ENCODE results near the gene INAFM2.
A peak's percentile ranks its signal among the peaks of the same experiment; 100 is the strongest.

INAFM2 gene

DNA sequence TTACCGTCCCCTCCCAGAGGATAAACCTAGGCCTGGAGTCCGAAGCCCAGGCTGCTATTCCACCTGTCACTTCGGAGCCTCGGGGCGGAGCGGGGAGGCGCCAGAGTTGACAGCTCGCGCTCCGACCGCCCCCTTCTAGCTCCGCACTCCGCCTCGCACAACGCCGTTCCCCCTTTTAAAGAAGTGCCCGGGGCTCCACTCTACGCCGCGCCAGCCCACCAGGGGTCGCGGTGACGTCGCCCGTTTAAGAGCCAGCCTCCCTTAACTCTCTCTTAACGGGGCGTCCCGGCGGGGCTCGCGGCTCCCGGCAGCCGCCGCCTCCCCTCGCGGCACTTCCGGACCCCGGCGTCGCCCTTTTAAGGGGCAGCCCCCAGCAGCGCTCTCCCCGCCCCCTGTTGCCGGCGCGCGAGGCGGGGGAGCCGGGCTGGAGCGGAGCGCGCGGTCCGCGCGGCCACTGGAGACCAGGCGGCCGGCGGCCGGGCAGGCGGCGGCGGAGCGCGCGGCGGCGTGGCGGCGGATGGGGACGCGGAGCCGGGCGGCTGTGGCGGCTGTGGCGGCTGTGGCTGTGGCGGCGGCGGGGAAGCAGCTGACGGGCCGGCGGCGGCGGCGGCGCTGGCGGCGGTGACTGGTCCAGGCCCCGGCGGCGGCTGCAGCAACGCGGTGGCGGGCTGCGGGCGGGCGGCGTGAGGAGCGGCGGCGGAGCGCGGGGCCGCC lies at the start of gene INAFM2:
Gene INAFM2, plus strand, starts transcription at position 454 of the 714 bp plus-strand sequence. CDS start 364 bp downstream, outside the sequence.
- DNase-seq: peak; percentile 83

DNA sequence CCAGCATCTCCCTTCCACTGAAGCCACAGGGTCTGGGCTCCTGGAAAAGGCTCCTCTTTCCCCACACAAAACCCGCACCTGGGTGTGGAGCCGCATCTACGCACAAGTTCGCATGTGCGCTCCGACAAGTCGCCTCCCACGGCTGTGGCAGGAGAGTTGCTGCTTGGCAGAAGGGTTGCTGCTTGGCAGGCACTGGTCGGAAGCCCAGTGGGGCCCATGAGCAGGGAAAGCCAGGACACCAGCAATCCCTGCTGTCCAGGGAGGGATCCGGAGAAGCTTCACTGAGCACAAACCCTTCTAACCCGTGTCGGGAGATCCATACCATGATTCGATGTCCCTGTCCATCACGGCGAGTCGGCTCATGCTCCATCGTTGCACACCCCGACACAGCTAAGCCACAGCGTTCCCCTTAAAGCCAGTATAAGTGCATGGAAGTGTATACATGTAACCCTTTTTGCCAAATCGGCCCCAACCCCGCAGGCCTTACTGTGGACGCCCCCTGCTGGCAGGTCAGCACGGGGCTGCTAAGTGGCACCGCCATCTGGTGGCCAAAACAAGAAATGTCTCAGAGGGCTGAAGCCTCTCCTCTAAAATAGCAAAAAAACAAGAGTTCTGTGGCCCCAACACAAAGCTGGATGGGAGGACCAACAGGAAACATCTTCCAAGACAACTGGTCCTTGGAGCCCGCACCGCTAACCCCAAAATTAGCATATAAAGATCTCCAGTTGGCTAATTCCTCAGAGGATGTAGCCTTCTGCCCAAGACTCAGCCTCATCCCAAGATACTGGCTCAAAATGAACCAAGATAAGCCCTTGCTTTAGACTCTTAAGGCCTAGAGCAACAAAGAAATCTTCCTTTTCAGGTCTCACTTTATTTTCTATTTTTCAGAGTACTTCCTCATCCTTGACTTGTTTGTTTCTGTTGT lies 48.9 kb upstream of the INAFM2 start:
- peak; percentile 86 for DNase-seq

DNA sequence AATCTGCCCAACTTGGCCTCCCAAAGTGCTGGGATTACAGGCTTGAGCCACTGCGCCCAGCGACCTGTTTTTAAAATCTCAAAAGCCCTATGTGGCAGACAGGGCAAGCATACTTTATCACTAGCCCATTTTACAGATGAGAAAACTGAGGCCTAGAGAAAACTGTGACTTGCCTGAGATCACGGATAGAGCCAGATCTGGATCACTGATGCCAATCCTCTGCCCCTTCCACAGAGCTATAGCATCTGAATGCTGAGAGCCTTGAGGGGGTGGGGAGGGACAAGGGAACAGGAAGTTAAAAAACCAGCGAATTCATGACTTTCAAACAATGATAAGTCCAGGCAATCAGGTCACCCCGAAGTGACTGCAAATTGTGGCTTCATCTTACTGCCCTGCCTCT lies 48.0 kb upstream of the INAFM2 start:
- DNase-seq: no peak

DNA sequence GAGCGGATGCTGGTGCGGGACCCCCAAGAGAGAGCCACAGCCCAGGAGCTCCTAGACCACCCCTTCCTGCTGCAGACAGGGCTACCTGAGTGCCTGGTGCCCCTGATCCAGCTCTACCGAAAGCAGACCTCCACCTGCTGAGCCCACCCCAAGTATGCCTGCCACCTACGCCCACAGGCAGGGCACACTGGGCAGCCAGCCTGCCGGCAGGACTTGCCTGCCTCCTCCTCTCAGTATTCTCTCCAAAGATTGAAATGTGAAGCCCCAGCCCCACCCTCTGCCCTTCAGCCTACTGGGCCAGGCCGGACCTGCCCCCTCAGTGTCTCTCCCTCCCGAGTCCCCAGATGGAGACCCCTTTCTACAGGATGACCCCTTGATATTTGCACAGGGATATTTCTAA lies 47.5 kb upstream of the INAFM2 start:
- DNase-seq: no peak

DNA sequence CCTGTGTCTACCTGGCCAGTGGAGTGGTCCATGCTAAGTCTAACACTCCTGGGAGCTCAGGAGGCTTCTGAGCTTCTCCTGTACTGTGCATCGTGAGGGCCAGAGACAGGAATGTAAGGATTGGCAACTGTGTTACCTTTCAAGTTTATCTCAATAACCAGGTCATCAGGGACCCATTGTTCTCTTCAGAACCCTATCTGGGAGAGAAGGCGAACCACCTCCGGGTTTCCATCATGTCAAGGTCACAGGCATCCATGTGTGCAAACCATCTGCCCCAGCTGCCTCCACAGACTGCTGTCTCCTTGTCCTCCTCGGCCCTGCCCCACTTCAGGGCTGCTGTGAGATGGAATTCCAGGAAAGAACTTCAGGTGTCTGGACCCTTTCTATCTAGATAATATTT lies 46.6 kb upstream of the INAFM2 start:
- no peak for DNase-seq

DNA sequence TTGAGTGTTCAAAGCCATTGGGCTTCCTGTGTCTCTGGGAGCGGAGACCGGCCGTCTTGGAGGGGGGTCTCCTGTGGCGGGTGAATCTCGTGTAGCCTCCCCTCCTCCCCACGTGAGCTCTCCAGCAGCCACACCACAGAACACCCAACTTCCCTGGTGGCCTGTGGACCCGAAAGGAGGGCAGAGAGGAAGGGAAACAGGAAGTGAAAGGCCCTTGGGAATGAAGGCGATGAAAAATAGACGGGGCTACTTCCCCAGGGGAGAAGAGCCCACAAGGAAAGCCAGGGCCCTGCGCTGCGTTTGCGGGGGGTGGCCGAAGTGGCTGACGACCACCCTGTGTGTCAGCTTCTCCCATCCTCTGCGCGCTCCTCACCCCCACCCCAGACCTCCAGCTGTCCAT lies 46.0 kb upstream of the INAFM2 start:
- DNase-seq: no peak

DNA sequence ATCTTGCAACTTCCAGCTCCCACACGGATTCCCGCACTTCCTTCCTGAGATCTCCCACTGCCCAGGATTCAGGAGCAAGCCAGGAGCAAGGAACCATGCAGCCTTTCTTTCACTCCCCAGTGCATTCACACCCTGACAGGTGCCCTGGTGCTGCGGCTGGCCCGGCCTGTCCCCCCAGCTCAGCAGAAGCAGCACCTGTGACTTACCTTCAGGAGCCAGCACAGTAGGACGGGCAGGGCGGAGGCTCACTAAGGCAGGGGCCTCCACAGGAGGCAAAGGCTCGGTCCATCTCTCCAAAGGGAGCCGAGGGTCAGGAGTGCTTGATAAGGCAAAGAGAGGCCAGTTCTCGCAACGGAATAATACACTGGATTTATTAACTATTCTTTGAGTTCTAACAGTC lies 45.5 kb upstream of the INAFM2 start:
- no peak for DNase-seq

DNA sequence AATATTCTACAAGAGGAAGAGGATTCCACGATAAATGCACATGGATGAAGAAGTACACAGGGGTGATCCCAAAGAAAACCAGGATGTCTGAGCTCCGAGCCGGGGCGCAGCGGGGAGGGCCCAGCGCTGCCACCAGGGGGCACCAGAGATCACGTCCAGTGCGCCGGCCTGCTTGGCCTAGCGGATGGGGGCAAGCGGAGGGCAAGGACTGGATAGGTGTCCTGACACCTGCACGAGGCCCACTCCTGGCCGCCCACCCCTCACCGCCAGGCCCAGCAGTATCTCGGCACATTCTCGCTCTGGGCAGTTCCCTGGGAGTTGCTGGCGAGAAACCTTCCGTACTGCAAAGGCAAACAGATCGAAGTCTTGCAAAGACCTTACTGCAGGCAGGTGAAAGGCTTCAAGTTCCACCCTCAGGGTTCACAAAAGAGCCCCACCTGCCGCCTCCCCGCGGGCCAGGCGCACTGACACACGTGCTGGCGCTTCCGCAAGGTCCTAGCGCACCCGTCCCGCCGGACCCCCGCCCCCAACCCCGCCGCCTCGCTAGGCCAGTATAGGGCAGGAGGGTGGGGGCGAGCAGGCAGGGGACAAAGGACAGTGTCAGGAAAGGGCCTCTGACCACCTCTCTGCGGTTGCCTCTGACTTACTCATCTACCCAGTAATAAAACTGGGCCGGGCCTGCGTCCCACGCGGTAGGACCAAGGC lies 43.9 kb upstream of the INAFM2 start:
- DNase-seq: peak; percentile 62

DNA sequence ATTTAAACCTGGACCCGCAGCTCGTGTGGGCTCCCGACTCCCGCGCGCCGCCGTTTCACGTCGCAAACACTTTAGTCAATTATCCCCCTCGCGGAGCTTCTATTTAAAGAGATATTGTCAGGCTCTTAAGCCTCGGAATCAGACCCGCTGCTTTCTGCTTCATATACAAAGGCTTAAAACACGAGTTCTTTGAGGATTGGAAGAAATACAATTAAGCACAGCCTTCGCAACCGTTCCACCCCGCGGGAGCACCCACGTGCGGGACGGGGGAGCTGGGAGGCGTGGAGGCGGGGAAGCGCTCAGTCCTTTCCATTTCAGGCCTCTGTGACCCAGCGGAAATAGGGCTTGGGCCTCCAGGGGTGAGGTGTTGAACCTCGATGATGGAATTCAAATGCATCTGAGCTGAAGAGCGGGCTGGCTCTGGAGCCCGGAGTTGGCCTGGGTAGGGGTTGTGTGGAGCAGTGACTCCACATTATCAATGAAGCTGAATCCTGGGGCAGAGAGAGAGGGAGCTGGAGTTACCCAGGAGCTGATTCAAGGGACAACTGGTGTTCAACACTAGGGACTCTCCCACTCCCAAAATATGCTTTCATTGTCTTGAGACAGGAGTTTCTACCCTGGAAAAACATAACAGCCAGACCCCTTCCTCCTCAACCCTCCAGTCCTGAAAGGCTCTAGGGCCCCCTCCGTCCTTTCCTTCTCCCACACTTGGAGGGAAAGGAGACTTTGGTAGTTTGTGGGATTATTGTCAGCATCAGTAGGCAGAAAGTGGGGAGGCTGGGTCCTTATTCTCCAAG lies 43.0 kb upstream of the INAFM2 start:
- DNase-seq: no peak

DNA sequence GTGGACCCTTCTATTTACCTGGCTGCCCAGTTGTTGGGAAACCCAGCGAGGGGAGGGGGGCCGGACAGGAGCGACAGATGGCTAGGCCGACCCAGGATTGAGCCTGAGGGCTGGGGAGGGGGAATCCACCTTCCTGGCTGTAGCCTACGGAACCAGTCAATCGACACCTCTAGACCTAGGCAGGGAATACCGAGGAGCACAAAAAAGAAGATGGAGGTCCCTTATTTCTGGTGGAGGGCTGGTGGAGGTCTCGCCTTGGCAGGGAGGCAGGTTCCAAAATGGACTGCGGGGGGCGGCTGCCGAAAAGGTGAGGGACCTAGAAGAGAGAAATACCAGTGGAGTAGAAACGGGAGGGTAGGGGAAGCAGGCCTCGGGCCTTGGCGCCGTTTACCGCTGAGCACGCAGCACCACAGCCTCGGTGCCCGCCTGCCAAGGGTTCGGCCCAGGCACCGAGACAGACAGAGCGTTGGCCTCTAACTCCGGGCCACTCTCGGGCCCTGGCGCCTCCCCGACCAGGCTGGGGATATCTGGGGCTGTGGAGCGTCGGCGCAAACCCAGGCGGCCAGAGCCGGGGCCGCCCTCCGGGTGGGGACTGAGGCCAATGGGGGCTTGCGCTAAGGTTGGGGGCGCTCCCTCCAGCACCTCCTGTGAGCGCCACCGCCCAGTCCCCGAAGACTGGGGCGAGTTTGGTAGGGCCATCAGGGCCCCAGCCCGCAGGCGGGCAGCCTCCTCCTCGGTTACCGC lies 42.3 kb upstream of the INAFM2 start:
- no peak for DNase-seq

DNA sequence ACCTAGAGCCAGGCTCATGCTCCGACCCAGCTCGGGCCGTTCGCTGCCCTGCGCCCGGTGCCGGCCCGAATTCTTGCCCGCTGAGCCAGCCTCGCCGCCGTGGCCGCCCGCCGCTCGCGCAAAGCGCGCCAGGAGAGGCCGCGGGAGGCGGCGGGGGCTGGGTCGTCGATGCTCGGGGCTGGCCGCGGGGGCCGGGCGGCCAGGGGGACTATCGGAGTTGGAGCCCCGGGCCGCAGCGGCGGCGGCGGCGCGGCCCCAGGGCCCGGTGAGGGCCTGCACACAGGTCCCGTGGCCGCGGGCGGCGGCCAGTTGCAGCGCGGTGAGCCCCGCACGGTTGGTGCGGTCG lies 41.7 kb upstream of the INAFM2 start:
- no peak for DNase-seq

DNA sequence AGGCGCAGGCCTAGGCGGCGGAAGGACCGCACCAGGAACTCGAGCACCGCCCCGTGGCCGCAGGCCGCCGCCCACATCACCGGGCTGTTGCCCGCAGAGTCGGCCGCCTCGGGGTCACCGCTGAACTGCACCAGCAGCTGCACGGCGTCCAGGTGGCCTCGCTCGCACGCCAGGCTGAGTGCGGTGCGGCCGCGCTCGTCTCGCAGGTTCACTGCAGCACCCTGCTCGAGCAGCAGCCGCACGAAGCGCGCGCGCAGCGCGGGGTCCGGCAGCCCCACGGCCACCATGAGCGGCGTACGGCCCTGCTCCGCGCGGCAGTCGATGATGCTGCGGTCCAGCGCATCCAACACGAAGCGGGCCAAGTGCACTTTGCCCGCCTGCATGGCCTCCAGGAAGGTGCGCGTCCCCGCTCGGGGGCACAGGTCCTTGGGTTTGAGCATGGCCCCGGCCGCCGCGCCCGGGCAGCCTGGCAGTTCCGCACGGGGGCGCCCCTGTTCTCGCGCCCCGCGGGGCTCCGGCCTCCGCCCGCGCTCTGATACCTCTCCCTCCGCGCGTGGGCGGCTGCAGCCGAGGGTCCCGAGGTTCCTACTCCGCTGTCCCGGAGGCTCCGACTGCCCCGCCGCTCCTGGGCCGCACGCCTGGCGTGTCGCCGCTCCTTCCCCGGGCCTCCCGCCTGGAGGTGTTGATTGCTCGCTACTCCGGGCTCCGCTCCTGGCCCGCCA lies 41.2 kb upstream of the INAFM2 start:
- no peak for DNase-seq

DNA sequence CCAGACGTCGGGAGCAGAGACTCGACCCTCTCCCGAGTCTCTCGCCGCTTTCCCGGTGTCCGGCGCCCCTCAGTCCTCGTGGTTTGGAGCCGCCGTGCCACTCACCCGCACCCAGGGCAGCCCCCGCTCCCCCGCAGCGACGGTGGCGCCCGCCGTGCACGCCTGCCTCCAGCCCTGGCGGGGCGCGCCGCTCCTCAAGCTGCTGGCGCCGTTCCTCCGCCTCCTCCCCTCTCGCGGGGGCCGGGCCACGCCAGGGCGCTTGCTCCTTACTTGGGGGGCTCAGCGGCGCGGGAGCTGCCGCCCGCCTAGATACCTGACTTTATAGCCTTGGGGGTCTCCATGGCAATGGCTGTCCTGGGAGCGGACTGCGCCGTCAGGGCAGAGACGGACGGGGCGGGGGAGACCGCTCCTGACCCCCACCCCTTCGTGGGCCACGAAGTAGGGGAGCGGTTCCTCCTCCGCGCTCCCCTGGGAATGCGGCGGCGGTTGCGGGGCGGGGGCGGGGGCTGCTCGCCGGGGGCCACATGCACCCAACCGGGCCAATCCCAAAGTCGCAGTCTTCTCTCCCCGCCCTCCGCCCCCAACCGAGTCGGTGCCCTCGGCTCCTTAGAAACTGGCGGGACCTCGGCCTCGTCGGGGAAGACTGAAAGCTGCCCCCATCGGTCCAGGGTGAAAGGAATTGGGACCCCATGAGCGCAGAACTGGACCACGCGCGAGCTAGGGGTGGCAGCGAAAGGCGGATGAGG lies 40.5 kb upstream of the INAFM2 start, which contains the start of gene ANKRD63:
Gene ANKRD63, minus strand, starts transcription at position 196 of the 746 bp plus-strand sequence. CDS start 478 bp downstream, outside the sequence.
- DNase-seq: no peak

DNA sequence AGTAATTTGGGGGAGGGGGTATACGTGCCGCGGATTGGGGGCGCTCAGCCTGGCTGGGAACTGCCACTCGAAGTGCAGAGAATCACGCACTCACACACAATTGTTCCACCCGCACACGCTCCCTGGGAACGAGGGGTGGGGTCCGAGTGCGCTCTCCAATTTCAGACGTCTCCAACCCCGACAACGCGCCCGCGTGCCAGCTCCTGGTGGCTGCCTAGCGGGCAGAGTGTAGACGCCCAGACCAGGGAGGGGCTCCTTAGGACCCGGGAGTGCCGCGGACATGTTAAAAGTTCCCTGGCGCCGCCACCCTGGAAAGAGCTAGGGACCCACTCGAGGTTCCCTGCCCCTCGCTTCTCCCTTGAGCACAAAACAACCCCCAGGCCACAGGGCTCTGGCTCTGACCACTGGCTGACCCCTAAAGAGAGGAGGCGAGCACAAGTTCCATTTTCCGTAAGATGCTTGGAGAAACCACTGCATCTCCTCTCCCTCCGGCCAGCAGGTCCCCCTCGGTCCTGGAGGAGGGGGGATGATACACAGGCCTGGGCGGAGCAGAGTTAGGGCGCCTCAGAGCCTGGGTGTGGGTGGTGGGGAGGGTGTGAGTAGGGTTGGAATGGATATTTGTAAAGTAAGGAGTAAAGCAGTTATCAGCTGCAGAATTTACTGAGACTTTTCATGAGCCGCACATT lies 39.7 kb upstream of the INAFM2 start:
- DNase-seq: no peak

DNA sequence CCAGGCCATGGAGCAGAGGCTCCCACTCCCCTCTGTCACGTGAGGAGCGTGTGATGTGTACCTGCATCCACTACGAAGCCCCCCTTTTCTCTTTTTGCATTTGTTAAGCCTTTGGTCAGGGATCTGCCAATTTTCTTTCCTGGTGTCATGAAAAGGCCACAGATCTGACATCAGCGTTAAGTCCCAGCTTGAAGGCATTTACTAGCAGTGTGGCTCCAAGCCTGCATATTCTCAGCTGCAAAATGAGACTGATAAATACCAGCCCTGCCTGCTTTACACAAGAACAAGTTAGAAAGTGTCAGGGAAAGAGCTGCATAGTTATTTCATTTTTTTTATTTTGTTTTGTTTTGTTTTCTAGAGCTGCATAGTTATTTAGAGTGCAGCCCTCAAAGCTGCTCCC lies 38.3 kb upstream of the INAFM2 start:
- DNase-seq: no peak

DNA sequence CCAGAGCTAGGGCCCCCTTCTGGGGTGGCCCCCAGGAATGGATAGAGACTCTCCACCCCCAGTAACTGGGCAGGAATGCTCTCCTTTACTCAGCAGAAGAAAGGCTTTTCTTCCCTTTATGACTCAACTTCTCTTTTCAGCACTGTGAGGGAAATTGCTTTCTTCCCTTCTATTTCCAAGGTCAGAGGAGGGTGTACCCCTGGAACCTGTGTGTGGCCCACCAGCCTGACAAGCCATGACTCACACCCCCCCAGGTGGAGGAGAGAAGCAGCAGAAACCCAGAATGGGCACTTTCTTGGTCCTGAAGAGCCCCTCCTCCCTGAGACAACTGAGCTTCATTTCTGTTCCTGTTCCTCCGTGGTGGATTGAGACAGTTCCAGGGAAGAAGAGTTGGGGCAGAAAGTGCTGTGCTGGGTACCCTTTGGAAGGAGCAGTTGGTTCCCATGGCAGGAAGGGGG lies 37.9 kb upstream of the INAFM2 start:
- no peak for DNase-seq

DNA sequence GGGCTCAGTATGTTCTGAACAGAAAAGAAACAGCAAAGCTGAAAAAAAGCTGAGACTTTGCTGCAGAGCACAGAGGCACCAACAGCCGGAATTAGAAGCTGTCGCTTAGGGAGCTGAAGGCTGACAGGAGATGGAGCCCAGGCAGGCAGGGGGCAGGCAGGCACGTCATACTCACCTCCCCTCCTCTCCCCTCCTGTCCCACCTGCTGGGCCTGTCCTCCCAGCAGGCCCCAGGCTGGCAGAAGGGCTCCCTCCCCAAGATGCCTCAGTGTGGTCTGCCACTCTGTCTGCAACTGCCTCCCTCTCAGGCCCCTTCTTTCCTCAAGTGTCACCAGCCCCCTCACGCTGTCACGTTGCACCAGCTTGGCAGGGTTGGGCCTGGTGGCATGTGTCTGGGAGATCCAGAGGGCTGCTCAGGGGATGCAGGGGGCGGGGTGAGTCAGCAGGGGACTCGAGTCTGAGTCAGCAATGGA lies 37.4 kb upstream of the INAFM2 start:
- no peak for DNase-seq

DNA sequence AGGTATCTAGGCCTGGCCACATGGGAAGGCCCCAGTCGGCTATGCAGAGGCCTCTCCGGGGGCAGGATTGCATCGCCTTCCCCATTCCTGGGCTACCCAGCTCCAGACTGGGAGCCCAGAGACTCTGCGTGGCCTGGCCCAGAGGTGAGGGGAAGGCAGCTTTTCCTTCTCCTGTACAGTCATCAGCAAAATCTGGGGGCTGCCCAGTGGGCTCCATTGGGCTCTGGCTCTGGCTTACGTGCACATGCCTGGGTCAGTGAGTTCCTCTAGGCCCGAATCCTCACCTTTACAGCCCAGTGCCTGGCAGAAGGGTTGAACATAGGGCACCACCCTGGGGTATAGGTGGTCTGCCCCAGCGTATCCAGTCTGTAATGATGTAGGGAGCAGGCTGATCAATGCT lies 36.7 kb upstream of the INAFM2 start:
- no peak for DNase-seq

DNA sequence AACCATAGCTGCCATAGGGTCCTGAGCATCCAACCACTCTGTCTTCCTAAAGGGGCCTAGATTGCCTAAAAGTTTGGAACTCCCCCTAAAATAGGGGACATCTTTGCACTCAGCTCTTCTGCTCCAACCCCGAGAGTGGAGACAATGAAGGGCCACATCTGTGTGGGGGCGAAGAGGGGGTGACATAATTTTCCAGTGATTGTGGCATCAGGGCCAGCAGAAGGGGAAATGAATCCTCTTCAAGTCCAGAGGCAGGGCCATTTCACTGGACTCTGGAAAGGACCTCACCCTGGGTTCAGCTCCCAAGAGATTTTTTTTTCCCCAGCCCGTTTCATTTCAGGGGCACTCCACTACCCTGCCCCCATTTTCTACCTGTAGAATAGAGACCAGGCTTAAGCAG lies 36.0 kb upstream of the INAFM2 start:
- no peak for DNase-seq

DNA sequence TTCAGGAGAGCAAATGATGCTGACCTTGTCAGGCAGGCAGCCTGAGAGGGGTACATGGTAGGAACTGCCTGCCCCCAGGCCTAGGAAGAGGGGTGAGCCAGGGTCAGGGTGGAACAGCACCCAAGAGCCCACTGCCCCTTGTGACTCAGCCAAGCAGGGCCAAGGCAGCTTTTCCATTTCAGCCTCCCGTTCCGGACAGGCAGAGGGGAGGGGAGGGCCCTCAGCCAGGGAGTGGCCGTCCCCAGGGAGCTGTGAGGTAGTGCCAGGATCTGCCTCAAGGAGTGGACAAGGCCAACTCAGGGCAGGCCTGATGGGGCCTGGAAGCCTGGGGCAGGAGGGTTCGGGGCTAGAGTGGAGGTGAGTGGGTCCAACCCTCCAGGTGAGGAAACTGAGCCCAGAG lies 35.5 kb upstream of the INAFM2 start:
- no peak for DNase-seq

Data from activated T-cell treated with anti-CD3 and anti-CD28 coated beads for 4 hours (primary cell).